Left cardiac atrium (tissue), 4 donors: Measurements from ENCODE around the gene DENND5A. TPM values are rescaled to one million over a fixed set of nuclear protein-coding genes. Genes with fewer than 3 reads are reported as not detected.
"Not testable (repeated sequence)": the region's sequence is repeated elsewhere in the genome, so short reads cannot be mapped to it uniquely, and the experiment has no call there.

Experiments
- ATAC-seq, 2 donors: fragments of 200-7000 bp; cut with Tn5 transposase; one replicate each; pipeline ENCODE4 v1.9.1; 2020; ENCODE audit warnings: mild to moderate bottlenecking in 2 of 2, moderate library complexity in 2 of 2
- DNase-seq: peaks from one replicate; pipeline ENCODE4 v3.0.0-alpha.2; 2020
- intact Hi-C, 2 donors: fragments of 100-400 bp; cut with DNase I; formaldehyde crosslinking; loops; one replicate each; pipeline versions ENCODE4 v1.14.1 to v1.15.1; 2022 to 2023
- total RNA-seq, 2 donors: library from RNA; stranded (reverse); fragmentation: NEBNext Ultra II Directional; extraction: Animal tissue kit (Norgen Biotek cat#: 25700); gene quantifications; one replicate each; pipeline ENCODE4 v1.2.1, GENCODE V29; 2021
- donor health status: DM: no; HTN: yes; CAD: no.
- donor health status: DM: no; HTN: yes; CAD: no; lungs with severe emphysema.
- donor health status: DM: yes; HTN: yes; CAD: no.
- donor health status: Dilated cardiomyopathy.

The DENND5A gene
- total RNA-seq, 2 donors from 2014 or later: 71.5 to 90.0 TPM

DNA sequence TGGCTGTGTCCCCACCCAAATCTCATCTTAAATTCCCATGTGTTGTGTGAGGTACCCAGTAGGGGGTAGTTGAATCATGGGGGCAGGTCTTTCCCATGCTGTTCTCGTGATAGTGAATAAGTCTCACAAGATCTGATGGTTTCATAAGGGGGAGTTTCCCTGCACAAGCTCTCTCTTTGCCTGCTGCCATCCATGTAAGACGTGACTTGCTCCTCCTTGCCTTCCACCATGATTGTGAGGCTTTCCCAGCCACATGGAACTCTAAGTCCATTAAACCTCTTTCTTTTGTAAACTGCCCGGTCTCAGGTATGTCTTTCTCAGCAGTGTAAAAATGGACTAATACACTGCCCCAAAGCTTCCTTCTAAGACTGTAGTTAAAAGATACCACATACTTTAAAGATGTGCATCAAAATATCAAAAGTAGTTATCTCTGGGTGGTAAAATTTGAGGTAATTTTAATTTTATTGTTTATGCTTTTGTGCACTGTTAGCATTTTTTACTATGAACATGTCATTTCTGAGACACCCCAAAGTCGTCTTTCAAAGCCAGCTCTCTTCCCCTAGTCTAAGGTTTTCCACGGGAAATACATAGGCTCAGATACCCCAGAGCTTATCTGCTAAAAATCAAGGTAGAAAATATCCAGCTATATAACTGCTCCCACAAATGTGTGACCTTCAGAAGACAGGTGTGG, 74.7 kb downstream of the DENND5A start:
- ATAC-seq, DNase-seq, intact Hi-C loops: not testable (repeated sequence)

DNA sequence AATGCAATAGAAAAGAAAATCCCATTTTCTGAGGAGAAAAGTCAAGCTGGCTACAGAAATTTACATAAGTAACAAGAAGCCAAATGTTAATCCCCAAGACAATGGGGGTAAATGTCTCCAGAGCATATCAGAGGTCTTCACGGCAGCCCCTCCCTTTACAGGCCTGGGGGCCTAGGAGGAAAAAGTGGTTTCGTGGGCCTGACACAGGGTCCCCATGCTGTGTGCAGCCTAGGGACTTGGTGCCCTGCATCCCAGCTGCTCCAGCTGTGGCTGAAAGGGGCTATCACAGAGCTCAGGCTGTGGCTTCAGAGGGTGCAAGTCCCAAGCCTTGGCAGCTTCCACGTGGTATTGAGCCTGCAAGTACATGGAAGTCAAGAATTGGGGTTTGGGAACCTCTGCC, 76.3 kb downstream of the DENND5A start:
- intact Hi-C loops, DNase-seq, ATAC-seq: not testable (repeated sequence)

DNA sequence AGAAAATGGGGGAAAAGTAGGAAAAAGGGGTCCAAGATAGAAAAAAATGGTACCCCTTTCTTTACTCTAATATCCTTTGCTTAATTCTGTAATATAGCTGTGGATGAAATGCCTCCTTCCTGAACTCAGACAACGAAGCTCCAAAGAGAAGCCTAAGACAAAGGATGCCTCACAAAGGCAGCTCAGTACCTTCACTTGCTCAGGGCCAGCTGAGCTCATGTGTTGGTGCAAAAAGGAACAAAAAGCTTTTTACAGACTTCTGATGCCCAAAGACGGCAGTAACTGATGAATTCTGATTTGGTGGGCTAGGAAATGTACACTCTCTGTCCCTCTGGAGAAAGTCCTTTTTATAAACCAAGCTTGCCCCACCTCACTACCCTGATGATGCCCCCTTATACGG, 77.5 kb downstream of the DENND5A start:
- DNase-seq: no peak
- intact Hi-C loops: no loop called here
- no peak for ATAC-seq

DNA sequence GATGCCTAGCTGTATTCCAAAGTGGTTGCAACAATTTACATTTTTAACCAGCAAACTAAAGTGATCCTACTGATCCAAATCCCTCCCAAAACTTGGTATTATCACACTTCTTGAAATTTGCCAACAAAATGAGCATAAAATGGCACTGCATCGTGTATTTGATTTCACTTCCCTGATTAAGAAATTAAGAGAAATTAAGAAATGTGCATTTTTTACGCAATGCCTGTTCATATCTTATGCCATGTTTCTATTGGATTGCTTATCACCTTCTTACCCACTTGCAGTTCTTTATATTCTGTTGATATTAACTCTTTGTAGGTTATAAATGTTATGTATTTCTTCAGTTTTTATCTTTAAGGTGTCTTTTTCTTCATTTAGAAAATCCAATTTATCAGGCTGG, 80.6 kb downstream of the DENND5A start:
- intact Hi-C loops: no loop called here
- ATAC-seq (no peak), DNase-seq (no peak)

DNA sequence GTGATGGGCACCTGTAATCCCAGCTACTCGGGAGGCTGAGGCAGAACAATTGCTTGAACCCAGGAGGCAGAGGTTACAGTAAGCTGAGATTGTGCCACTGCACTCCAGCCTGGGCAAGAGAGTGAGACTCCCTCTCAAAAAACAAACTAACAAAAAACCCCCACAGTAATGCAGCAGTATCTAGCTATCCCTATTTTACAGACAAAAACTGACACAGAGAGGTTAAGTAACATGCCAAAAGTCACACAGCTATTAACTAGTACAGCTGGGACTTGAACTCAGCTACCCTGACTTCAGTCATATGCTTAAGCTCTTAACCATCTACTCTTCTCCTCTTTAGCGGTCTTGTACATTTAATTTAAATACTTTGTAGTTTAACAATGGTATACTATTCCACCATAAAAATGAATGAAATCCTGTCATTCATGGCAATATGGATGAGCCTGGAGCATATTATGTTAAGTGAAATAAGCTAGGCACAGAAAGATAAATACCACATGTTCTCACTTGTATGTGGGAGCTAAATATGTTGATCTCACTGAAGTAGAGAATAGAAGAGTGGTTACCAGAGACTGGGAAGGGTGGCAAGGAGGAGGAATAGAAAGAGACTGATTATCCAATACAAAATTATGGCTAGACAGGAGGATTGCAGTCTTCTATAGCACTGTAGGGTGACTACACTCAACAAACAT, 82.8 kb downstream of the DENND5A start:
- no peak for ATAC-seq
- intact Hi-C loops: no loop called here
- DNase-seq: no peak

DNA sequence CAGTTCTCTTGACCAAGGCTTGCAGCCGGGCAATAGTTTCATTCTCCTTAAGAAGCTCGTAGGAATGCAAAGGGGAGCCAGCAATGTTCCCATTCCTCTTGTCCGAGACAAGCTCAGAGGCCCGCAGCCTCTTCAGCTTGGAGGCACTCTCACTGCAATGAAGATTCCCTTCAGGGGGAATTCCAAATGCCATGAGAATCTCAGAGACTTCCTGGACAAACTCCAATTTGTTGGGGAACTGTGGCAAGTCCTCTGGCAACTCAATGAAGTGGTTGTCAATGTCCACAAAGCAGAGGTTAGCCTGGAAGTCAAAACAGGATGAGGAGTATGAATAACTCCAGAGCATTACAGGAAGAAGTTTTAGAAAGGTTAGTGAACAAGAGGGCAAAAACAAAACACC, 84.4 kb downstream of the DENND5A start:
- no peak for ATAC-seq

DNA sequence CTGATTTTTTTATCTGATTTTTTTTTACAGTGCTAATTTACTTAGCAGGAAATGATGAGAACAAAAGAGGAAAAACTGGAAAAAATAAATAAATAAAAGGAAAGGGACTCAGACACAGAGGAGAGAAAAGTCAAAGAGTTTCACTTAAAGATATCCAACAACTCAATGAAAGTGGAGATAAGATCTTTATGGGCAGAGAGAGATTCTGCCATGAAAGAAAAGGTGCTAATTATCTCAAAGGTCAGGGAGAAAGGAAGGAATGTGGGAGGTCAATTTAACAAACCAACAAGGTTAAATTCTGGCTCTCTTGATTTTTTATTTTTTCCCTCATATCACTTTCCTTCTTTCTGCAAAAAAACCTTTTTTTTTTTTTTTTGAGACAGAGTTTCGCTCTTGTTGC, 86.0 kb downstream of the DENND5A start:
- intact Hi-C loops: no loop called here
- ATAC-seq: no peak
- DNase-seq: no peak

More for the DNA sequence above, 84.4 kb downstream of the DENND5A start:
- intact Hi-C loops: no loop called here
- no peak for DNase-seq

DNA sequence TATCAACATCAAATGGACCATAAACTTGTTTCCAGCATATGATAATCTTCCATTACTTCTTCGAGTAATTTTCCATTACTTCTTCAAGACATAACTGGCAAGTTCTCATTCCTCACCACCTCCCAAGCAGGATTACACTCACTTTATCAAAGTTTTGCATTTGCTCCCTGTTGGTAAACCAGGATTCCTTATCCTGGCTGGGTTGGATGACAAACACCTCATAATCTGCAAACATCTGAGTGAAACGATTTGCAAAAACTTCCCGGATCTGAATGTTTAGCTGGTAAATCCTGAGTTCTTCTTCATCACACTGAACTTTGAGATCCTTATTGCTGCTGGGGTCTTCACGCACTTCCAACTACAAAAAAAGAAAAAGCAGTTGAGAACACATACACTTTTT, 86.4 kb downstream of the DENND5A start:
- intact Hi-C loops: no loop called here
- DNase-seq (no peak), ATAC-seq (no peak)

DNA sequence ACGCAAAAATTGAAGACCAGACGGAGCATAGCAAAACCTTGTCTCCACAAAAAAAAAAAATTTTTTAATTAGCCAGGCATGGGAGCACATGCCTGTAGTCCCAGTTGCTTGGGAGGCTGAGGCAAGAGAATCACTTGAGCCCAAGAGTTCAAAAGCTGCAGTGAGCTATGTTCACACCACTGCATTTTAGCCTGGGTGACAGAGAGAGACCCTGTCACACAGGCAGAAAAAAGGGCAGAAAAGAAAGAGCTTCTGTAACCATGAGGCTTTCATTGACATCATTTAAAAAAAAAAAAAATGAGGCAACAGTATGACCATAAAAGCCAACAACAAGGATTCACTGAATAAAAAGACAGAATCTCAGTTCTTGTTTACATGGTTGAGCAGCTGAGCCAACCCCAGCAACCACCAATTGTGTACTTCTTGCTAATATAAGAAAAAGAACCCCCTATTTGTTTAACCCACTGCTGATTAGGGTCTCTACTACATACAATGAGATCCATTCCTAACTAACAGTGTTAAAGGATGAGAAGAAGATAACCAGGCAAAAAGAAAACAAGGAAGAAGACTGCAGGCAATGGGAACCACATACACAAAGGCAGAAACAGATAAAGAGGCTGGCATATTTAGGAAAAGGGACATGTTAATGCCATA, 87.6 kb downstream of the DENND5A start:
- ATAC-seq (no peak), DNase-seq (no peak)
- intact Hi-C loops: no loop called here

DNA sequence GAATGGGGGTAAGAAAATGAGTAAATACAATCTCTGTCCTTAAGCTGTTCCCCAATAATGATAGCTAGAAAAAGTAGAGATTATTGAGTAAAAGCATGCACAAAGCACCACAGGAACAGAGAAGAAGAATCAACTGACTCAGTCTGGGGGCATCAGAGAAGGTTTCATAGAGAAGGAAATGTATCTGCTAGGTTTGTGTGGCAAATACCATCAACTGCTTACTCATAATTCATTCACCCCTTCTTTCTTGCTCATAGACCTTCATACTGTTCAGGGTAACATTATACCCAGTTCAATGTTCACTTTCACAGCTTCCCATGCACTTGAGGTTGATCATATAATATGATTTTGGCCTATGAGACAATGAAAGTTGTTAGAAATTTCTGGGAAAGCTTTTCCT, 88.6 kb downstream of the DENND5A start:
- intact Hi-C loops: no loop called here
- ATAC-seq (no peak), DNase-seq (no peak)

DNA sequence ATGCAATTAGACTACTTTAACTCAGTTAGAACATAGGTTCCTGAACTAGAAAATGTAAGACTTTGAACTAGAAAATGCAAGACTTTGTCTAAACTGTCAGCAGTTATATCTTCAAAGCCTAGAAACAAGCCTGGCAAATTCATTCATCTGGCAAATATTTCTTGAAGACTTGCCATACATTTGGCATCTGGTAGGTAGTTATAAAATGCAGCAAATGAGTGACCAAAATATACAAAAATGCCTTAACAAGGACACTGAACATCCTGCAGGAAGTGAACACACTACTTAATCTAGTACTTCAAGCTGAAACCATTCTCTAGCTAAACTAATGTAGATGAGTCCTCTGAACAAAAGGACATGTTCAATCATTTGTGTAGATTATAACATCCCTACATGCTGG, 89.0 kb downstream of the DENND5A start:
- intact Hi-C loops: no loop called here
- DNase-seq: no peak
- ATAC-seq: no peak

DNA sequence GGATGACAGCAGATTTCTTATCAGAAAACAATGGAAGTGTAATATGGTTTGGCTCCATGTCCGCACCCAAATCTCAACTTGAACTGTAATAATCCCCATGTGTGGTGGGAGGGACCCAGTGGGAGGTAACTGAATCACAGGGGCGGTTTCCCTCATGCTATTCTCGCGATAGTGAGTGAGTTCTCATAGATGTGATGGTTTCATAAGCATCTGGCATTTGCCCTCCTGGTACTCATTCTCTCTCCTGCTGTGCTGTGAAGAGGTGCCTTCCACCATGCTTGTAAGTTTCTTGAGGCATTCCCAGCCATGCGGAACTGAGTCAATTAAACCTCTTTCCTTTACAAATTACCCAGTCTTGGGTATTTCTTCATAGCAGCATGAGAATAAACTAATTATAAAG, 92.8 kb downstream of the DENND5A start:
- intact Hi-C loops: no loop called here
- no peak for ATAC-seq
- no peak for DNase-seq

DNA sequence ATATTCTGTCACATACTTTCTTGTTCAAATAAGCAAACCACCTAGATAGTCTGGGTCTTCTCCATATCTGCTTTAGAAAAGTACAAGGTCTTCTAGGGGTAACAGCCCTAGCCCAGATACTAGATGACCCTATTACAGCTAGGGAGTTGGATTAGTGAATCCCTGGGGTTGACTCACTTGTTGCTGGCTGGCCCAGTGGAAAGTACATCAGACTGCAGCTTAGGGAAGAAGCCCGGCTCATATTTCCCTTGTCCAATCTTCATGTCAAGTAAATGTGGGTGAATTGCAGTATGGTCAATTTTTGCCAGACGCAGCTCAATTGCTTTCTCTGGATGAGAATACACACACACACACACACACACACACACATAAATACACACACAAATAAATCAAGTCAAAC, 94.7 kb downstream of the DENND5A start:
- DNase-seq (no peak), ATAC-seq (no peak)
- intact Hi-C loops: no loop called here

DNA sequence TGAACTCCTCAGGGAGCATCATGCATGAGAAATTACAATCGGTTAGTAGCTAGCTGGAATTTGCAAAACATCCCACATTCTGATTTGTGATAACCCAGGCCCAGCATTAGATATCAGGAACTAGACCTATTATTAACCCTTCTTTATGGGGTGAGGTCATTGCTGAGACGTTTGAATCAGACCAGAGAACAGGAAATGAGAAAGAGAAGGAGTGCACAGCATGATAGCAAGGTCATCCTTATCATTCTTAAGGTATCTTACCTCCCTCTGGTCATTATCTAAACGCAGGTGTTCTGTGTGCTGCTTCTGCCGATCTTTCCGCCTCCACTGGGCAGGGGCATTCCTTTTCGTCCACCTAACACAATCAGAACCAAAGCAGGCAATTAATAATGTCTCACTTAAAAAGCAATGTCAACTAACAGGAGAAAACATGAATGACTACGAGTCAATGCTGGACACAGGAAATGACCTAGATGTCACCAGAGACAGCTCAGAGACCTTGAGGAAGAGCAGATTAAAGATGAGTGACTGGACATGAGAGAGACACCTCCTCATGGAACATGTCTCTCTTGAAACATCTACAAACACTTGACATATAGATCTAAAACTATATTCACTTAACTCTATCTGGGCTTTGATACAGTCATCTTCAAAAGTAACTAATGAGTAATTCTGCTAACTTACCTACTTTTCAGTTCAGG, 95.4 kb downstream of the DENND5A start:
- intact Hi-C loops: loop anchor here in 1 of 2 donors (10.0 kb wide), 1 partner anchor 335 kb away; no protein-coding TSS in a partner anchor
- ATAC-seq (no peak), DNase-seq (no peak)

DNA sequence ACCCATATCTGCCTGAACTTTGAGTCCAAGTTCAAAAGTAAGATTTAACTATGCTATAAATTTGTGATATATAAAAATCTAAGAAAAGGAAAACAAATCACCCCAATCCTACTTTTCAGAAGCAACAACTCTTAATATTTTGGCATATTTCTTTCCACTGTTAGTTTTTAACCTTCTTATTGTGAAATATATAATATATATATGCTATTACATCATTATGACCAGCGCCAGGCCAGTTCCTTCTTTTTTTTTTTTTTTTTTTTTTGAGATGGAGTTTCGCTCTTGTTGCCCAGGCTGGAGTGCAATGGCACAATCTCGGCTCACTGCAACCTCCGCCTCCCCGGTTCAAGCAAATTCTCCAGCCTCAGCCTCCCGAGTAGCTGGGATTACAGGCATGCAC, 103.2 kb downstream of the DENND5A start:
- intact Hi-C loops: loop anchor here in 1 of 2 donors (10.0 kb wide), 1 partner anchor 343 kb away; no protein-coding TSS in a partner anchor
- ATAC-seq, DNase-seq: not testable (repeated sequence)

DNA sequence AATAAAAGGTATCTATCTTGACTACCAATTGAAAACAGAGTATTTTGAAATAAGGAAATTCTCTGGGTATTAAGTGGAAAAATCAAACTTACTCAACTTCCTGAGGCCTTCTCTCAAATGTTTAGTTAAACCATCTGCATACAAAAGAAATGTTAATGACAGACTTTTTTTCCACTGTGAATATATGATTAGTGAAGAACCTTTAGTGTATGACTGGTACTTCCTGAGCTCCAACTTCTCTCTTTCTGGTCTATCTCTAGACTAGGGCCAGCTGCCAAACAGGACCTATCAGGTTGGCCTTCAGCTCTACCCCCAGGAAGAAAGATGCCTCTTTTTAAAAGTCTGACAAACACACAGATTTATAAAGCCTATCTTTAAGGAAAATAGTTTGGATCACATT, 105.0 kb downstream of the DENND5A start:
- DNase-seq: no peak
- intact Hi-C loops: loop anchor here in 1 of 2 donors (10.0 kb wide), 1 partner anchor 345 kb away; no protein-coding TSS in a partner anchor
- peak in 1 of 2 donors; percentile 24 for ATAC-seq

DNA sequence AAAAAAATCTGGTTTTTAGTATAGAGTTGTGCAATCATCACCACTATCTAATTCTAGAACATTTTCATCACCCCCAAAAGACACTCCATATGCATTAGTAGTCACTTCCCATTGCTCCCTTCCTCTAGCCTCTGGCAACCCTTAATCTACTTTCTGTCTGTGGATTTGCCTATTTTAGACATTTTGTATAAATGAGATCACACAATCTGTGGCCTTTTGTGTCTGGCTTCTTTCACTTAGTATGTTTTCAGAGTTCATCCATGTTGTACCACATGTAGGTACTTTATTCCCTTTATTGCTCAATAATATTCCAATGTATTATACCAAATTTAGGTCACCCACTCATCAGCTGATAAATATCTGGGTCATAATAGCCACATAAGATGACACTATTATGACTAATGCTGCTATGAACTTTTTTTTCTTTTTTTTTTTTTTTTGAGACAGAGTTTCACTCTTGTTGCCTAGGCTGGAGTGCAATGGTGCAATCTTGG, 106.2 kb downstream of the DENND5A start:
- ATAC-seq: peak in 1 of 2 donors; percentile 70

DNA sequence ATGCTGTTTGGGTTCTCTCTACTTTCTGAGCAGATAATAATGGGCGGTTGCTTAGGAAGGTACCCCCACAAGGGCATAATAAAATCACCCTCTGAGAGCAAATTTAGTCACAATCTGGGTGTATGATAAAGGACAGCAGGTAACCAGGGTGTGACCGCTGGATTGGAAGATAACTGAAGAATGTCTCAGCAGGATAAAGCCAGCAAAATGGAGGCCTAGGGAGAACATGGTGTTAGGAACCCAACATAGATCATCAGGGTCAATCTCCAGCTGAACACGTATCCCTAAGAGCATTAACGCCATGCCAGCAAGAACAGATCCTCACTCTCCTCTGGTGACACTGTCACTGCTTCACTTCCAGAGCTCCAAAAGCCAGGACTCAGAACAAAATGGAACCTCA, 109.2 kb downstream of the DENND5A start:
- intact Hi-C loops: no loop called here
- no peak for ATAC-seq
- no peak for DNase-seq

More for the DNA sequence above, 106.2 kb downstream of the DENND5A start:
- no peak for DNase-seq
- intact Hi-C loops: no loop called here

DNA sequence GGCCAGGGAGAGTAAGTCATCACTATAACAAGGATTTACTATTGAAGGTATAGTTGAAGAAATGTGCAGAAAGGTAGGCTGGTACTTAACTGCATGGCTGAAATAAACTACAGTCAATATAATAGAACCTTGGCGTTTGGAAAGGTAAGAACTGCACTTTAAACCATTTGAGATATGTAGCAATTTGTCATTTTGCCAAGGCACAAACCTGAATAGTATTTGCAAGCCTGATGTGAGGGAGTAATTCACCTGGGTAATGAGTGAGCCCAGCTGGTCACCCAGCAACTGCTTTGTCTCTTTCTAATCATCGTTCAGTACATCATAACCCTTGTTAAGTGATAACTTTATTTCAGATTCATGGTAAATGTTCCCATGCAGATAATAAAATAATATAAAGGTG, 111.5 kb downstream of the DENND5A start:
- ATAC-seq (no peak), DNase-seq (no peak)
- intact Hi-C loops: no loop called here
